ENCODE results near the gene CBFA2T2. TPM values are rescaled to one million over a fixed set of nuclear protein-coding genes. Genes with fewer than 3 reads are reported as not detected.

Gene CBFA2T2
- total RNA-seq, 4 donors from 2014 or later: 31.2 to 51.3 (median 37.8) TPM

GRCh38 chr20:33650111-33650752, 160.3 kb downstream of the CBFA2T2 start:
- Histone ChIP-seq H3K27ac (no peak overlapping the region), H3K36me3 (peaks cover 0 to 17% (median 0%) of the 10 kb centered on the region in 3 donors), H3K9me3 (no peaks in the 10 kb centered on the region), H3K27me3 (no peaks in the 10 kb centered on the region), H3K4me3 (no peak overlapping the region), H3K4me1 (peaks cover 0 to 54% (median 2%) of the 10 kb centered on the region in 4 donors)
- TF ChIP-seq, protein P1, sequence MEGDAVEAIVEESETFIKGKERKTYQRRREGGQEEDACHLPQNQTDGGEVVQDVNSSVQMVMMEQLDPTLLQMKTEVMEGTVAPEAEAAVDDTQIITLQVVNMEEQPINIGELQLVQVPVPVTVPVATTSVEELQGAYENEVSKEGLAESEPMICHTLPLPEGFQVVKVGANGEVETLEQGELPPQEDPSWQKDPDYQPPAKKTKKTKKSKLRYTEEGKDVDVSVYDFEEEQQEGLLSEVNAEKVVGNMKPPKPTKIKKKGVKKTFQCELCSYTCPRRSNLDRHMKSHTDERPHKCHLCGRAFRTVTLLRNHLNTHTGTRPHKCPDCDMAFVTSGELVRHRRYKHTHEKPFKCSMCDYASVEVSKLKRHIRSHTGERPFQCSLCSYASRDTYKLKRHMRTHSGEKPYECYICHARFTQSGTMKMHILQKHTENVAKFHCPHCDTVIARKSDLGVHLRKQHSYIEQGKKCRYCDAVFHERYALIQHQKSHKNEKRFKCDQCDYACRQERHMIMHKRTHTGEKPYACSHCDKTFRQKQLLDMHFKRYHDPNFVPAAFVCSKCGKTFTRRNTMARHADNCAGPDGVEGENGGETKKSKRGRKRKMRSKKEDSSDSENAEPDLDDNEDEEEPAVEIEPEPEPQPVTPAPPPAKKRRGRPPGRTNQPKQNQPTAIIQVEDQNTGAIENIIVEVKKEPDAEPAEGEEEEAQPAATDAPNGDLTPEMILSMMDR (IDR thresholded peaks at IDR 0.05): no peak
- TF ChIP-seq POLR2A (IDR thresholded peaks at IDR 0.05): no peak
- no peak for DNase-seq

DNA sequence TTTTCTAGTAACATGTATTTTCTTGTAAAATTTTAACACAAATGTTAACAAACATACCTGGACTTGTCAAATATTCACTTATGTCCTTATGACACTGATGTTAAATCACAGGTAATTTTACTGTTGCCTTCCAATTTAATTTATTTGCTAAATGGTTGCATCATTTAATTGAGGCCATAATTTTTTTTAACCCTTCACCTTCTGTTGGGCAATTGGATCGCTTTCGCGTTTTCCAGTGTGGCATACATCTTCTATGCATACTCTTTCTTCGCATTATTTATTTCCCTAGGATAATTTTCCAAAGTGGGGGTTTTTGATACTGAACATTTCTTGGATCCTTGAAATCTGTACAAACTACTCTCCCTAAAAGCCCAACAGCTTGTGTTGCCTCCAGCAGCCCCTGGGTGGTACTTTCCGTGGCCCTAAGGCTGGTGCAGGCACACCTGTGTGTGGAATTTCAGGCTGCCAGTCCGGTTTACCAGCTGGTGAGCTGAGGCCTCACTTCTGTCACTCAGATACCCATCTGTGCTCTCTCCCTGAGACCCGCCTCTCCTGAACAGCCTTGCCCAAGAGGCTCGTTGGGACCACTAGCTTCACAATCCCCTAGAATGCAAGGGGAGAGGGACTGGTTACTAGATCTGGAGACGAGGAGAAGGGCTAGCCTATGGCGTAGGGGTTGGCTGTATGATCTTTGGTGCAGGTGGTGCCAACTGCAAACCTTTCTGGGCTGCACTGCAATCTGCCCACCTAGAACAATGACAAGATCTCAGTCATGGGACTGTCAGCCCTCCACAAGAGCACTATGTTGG, 161.1 kb downstream of the CBFA2T2 start:
- DNase-seq: no peak
- TF ChIP-seq POLR2A (IDR thresholded peaks at IDR 0.05): no peak
- TF ChIP-seq, protein P1 (IDR thresholded peaks at IDR 0.05): no peak
- Histone ChIP-seq H3K9me3 (no peaks in the 10 kb centered on the region), H3K27ac (peak overlapping the region in 1 of 4 donors; percentile 36), H3K4me3 (no peak overlapping the region), H3K4me1 (peaks cover 0 to 59% (median 2%) of the 10 kb centered on the region in 4 donors), H3K27me3 (no peaks in the 10 kb centered on the region), H3K36me3 (peaks cover 0 to 10% (median 0%) of the 10 kb centered on the region in 3 donors)

DNA sequence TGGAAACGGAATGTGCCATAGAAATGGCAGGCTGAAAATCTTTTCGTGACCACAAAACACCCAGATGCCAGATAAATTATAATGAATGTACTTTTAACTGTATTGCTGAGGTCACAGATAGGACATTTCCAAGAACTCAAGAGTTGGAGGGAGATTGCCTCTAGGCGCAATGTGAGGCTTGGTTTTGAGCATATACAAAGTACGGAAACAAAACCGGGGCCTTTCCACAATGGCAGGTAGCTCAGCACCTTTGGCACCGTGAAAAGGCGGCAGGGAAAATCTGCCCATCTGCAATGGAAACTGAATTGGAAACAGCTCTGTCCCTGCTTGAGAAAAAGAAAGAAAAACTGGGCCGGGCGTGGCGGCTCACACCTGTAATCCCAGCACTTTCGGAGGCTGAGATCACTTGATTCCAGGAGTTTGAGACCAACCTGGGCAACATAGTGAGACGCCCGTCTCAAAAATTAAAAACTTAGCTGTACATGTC, 161.7 kb downstream of the CBFA2T2 start:
- no peak overlapping the region for H3K4me3 ChIP-seq
- peaks cover 0 to 8% (median 0%) of the 10 kb centered on the region in 3 donors for H3K36me3 ChIP-seq
- no peaks in the 10 kb centered on the region for H3K9me3 ChIP-seq
- H3K27me3 ChIP-seq: no peaks in the 10 kb centered on the region
- H3K4me1 ChIP-seq: peaks cover 0 to 59% (median 2%) of the 10 kb centered on the region in 4 donors
- no peak for TF ChIP-seq POLR2A (IDR thresholded peaks at IDR 0.05)
- TF ChIP-seq, protein P1 (IDR thresholded peaks at IDR 0.05): no peak
- no peak for DNase-seq
- H3K27ac ChIP-seq: peak overlapping the region in 1 of 4 donors; percentile 36

DNA sequence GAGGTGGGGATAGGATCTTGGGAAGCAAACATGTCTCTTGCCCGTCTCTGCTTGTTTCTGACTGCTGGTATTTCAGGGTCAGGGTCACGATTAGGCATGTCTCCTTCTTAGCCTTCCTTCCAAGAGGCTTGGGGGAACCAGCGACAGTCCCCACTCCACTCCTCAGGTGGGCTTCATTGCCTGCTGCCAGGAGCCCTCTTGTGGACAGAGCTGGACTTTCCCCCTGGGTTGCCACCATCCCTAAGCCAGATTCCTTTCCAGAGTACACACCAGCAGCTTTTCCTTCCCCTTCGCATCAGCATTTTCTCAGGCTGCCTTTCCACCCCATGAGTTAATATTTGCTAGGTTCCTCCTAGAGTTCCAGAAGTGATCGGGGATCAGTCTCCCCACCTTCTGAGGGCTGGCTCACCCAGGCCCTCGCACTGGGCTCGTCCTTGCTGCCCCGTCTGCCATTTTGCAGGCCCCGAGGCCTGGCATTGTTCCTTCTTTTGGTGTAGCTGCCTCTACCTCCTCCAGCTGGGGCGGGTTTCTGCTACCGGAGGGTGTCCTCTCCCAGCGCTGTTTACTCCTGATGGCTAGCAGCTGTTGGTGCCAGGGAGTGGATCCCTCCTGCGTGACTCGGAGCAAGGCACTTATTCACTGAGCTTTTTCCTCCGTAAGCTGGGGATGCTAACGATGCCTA, 163.5 kb downstream of the CBFA2T2 start:
- peak; percentile 55 to 78 (median 71) for DNase-seq
- Histone ChIP-seq H3K27ac (peak overlapping the region in 3 of 4 donors; percentile 57 to 71 (median 57)), H3K36me3 (peaks cover 0 to 19% (median 0%) of the 10 kb centered on the region in 3 donors), H3K4me3 (peak overlapping the region in 2 of 4 donors; percentile 9 to 13), H3K4me1 (peaks cover 0 to 50% (median 2%) of the 10 kb centered on the region in 4 donors), H3K27me3 (no peaks in the 10 kb centered on the region), H3K9me3 (no peaks in the 10 kb centered on the region)
- TF ChIP-seq, protein P1 (IDR thresholded peaks at IDR 0.05): peak; percentile 56 to 80 (median 70)
- TF ChIP-seq POLR2A (IDR thresholded peaks at IDR 0.05): no peak

DNA sequence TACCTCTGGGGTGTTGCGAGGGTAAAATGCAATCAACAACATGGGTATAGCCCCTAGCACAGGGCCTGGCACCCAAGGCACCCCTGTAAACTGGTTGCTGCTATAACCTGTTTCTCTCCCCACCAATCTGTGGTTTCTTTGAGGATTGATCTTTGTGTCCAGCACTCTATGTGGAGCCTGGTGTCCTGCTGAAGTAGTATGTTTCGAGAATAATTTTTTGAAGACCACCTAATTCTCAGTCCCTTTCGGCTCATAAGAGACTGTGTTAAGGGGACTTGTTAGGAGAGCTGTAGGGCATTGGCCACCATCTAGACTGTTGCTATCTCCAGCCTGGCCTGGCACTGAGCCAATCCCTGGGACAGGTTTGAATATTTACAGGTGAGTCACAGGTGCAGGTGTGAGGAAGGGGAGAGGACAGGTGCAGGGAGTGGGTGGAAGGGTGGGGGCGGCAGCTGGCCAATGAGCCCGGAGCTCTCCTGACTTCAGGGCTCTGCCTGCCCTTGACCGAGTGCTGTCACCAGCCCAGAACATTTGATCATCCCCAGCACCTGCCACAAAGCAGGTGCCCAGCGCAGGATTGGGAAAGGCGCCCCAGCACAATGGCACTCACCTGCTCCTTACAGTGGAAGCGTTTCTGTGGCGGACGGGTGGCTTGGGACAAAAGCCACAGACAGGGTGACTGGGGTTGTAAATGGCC, 164.2 kb downstream of the CBFA2T2 start:
- Histone ChIP-seq H3K27ac (peak overlapping the region in 3 of 4 donors; percentile 57 to 71 (median 57)), H3K4me3 (peak overlapping the region in 1 of 4 donors; percentile 13), H3K9me3 (no peaks in the 10 kb centered on the region), H3K27me3 (no peaks in the 10 kb centered on the region), H3K36me3 (peaks cover 0 to 25% (median 0%) of the 10 kb centered on the region in 3 donors), H3K4me1 (peaks cover 0 to 45% (median 2%) of the 10 kb centered on the region in 4 donors)
- TF ChIP-seq POLR2A (IDR thresholded peaks at IDR 0.05): peak in 1 of 2 donors; percentile 40
- TF ChIP-seq, protein P1 (IDR thresholded peaks at IDR 0.05): no peak
- DNase-seq: peak in 2 of 3 donors; percentile 94
